NT2/D1 (cell line): Measurements from ENCODE around the gene NSD1.

ENCODE experiments used
- DNase-seq: peaks from one replicate; pipeline ENCODE4 v3.0.0-alpha.2; 2011; ENCODE audit warnings: low read depth, low spot score
- H3K27me3 ChIP-seq: 2 replicates; pipeline ENCODE4 v1.6.0; 2011; ENCODE audit warnings: mild to moderate bottlenecking; ENCODE audit not compliant: insufficient read length, insufficient read depth
- H3K36me3 ChIP-seq: 2 replicates; pipeline ENCODE4 v1.6.1; 2011; ENCODE audit warnings: mild to moderate bottlenecking, low read length, mixed read lengths; ENCODE audit not compliant: insufficient read depth, insufficient read length
- H3K4me1 ChIP-seq: 2 replicates; pipeline ENCODE4 v1.5.1; 2011; ENCODE audit not compliant: insufficient read depth, insufficient read length
- H3K4me3 ChIP-seq: 2 replicates; pipeline ENCODE4 v1.5.1; 2011; ENCODE audit warnings: low read depth; ENCODE audit not compliant: insufficient read length
- H3K9ac ChIP-seq: 2 replicates; pipeline ENCODE4 v1.6.0; 2011; ENCODE audit warnings: low read depth; ENCODE audit not compliant: insufficient read length
- H3K9me3 ChIP-seq: 2 replicates; pipeline ENCODE4 v1.5.1; 2011; ENCODE audit warnings: mild to moderate bottlenecking, low read length; ENCODE audit not compliant: insufficient read depth
- SUZ12 ChIP-seq: IDR thresholded peaks from 2 replicates; pipeline ENCODE4 v1.6.1; 2011; ENCODE audit not compliant: insufficient read length, insufficient read depth; ENCODE audit errors: extremely low read depth
- YY1 ChIP-seq: IDR thresholded peaks from 2 replicates; pipeline ENCODE4 v1.6.1; 2011; ENCODE audit not compliant: insufficient read length, insufficient read depth
- ZNF274 ChIP-seq: IDR thresholded peaks from 2 replicates; pipeline ENCODE4 v1.6.1; 2011; ENCODE audit warnings: mild to moderate bottlenecking, low read depth, low read length

Gene NSD1

GRCh38 chr5:177111720-177112394 is 21.7 kb upstream of the NSD1 start:
- Histone ChIP-seq H3K4me3 (no peak overlapping the region), H3K9me3 (no peaks in the 10 kb centered on the region), H3K36me3 (no peaks in the 10 kb centered on the region), H3K9ac (no peak overlapping the region), H3K4me1 (peaks cover 2% of the 10 kb centered on the region), H3K27me3 (no peaks in the 10 kb centered on the region)
- DNase-seq = peak; percentile 63
- TF ChIP-seq SUZ12 (no peak), ZNF274 (no peak), YY1 (no peak)

GRCh38 chr5:177112589-177113220 is 20.9 kb upstream of the NSD1 start:
- no peak for DNase-seq
- Histone ChIP-seq H3K27me3 (no peaks in the 10 kb centered on the region), H3K4me3 (no peak overlapping the region), H3K36me3 (no peaks in the 10 kb centered on the region), H3K9me3 (no peaks in the 10 kb centered on the region), H3K4me1 (no peaks in the 10 kb centered on the region), H3K9ac (no peak overlapping the region)
- TF ChIP-seq YY1 (no peak), SUZ12 (no peak), ZNF274 (no peak)

- no peak for TF ChIP-seq ZNF274
- TF ChIP-seq SUZ12 = no peak
- no peak for TF ChIP-seq YY1
- DNase-seq = no peak
- no peak overlapping the region for H3K9ac ChIP-seq
- H3K4me3 ChIP-seq = no peak overlapping the region
- no peaks in the 10 kb centered on the region for H3K9me3 ChIP-seq
- no peaks in the 10 kb centered on the region for H3K4me1 ChIP-seq
- no peaks in the 10 kb centered on the region for H3K27me3 ChIP-seq
- H3K36me3 ChIP-seq = no peaks in the 10 kb centered on the region
Measured at GRCh38 chr5:177113566-177114424, 19.8 kb upstream of the NSD1 start.

- no peak for DNase-seq
- Histone ChIP-seq H3K4me3 (no peak overlapping the region), H3K27me3 (no peaks in the 10 kb centered on the region), H3K9ac (no peak overlapping the region), H3K9me3 (no peaks in the 10 kb centered on the region), H3K36me3 (no peaks in the 10 kb centered on the region), H3K4me1 (no peaks in the 10 kb centered on the region)
- TF ChIP-seq SUZ12 = no peak
- TF ChIP-seq YY1 = no peak
- no peak for TF ChIP-seq ZNF274
Measured at GRCh38 chr5:177116631-177117373, 16.8 kb upstream of the NSD1 start.

- no peaks in the 10 kb centered on the region for H3K4me1 ChIP-seq
- no peak for DNase-seq
- no peak overlapping the region for H3K9ac ChIP-seq
- no peaks in the 10 kb centered on the region for H3K9me3 ChIP-seq
- H3K36me3 ChIP-seq = no peaks in the 10 kb centered on the region
- no peaks in the 10 kb centered on the region for H3K27me3 ChIP-seq
- TF ChIP-seq SUZ12 (no peak), ZNF274 (no peak), YY1 (no peak)
- H3K4me3 ChIP-seq = no peak overlapping the region
Measured at GRCh38 chr5:177117441-177118045, 16.0 kb upstream of the NSD1 start.

- no peak overlapping the region for H3K9ac ChIP-seq
- TF ChIP-seq ZNF274 = no peak
- TF ChIP-seq YY1 = no peak
- no peak for TF ChIP-seq SUZ12
- H3K4me3 ChIP-seq = no peak overlapping the region
- H3K36me3 ChIP-seq = no peaks in the 10 kb centered on the region
- no peaks in the 10 kb centered on the region for H3K9me3 ChIP-seq
- no peaks in the 10 kb centered on the region for H3K27me3 ChIP-seq
- H3K4me1 ChIP-seq = no peaks in the 10 kb centered on the region
- no peak for DNase-seq
Measured at GRCh38 chr5:177122566-177122965, 11.0 kb upstream of the NSD1 start.
